H1 (cell line): ENCODE data around the gene ENPEP. TPM values are rescaled to one million over a fixed set of nuclear protein-coding genes. Genes with fewer than 3 reads are reported as not detected.

Experiments used
- CTCF ChIA-PET: fragments of 300-600 bp; sonication (Branson Sonifier 250); formaldehyde crosslinking; loops from one replicate; lab custom pipeline; 2021; ENCODE audit not compliant: partially characterized antibody; lab: Charles Lee
- POLR2A ChIA-PET: fragments of 300-600 bp; sonication (Branson Sonifier 250); formaldehyde crosslinking; loops from one replicate; lab custom pipeline; 2021; ENCODE audit warnings: inconsistent platforms; ENCODE audit not compliant: partially characterized antibody; lab: Charles Lee
- DNase-seq, 2 experiments: peaks; one replicate each; pipeline versions ENCODE4 v3.0.0 to v3.0.0-alpha.2; 2010 to 2022; ENCODE audit warnings: low spot score in 2 of 2, low read depth in 1 of 2, mixed read lengths in 1 of 2
- FAIRE-seq: peaks from 2 replicates; lab custom pipeline; 2011; peaks lifted over from hg19 to GRCh38; lab: Jason Lieb, UNC
- H2AFZ ChIP-seq: 2 replicates; pipeline ENCODE4 v1.8.1; 2012; ENCODE audit warnings: low read length, inconsistent platforms
- H2AK5ac ChIP-seq: 2 replicates; pipeline ENCODE4 v1.6.1; 2013; ENCODE audit warnings: low read depth, low read length
- H2BK120ac ChIP-seq: replicated peaks from 2 replicates; pipeline ENCODE3; 2013; ENCODE audit warnings: low read depth, low read length, inconsistent platforms
- H2BK12ac ChIP-seq: 2 replicates; pipeline ENCODE4 v1.6.1; 2013; ENCODE audit warnings: low read depth, low read length
- H2BK15ac ChIP-seq: 2 replicates; pipeline ENCODE4 v1.6.1; 2013; ENCODE audit warnings: low read length
- H2BK20ac ChIP-seq: 2 replicates; pipeline ENCODE4 v1.6.1; 2013; ENCODE audit warnings: low read length
- H2BK5ac ChIP-seq: 2 replicates; pipeline ENCODE4 v1.6.1; 2013; ENCODE audit warnings: low read depth, low read length
- H3K14ac ChIP-seq: 2 replicates; pipeline ENCODE4 v1.6.1; 2013; ENCODE audit warnings: inconsistent platforms; ENCODE audit not compliant: insufficient read length
- H3K18ac ChIP-seq: 2 replicates; pipeline ENCODE4 v1.6.1; 2013; ENCODE audit warnings: low read length; ENCODE audit errors: extremely low read depth
- H3K23ac ChIP-seq: 2 replicates; pipeline ENCODE4 v1.6.1; 2013; ENCODE audit warnings: inconsistent platforms; ENCODE audit not compliant: insufficient read length
- H3K23me2 ChIP-seq: 2 replicates; pipeline ENCODE4 v1.6.1; 2013; ENCODE audit warnings: low read depth, low read length
- H3K27ac ChIP-seq: 2 replicates; pipeline ENCODE4 v1.6.1; 2011; ENCODE audit warnings: low read depth, low read length, inconsistent platforms
- H3K27me3 ChIP-seq, 4 experiments: replicated peaks in 1 of 4; 1 replicate in 1 of 4; 2 replicates in 3 of 4; pipeline versions ENCODE4 v1.6.1 to v1.8.1; 2011 to 2013; ENCODE audit warnings: low read length in 3 of 4, mild to moderate bottlenecking in 3 of 4, inconsistent platforms in 2 of 4, mixed read lengths in 2 of 4, moderate library complexity in 1 of 4; ENCODE audit not compliant: control insufficient read depth in 3 of 4, insufficient read depth in 3 of 4; ENCODE audit errors: extremely low read depth in 1 of 4
- H3K36me3 ChIP-seq, 4 experiments: 2 replicates each; pipeline versions ENCODE4 v1.6.1 to v1.8.1; 2011 to 2013; ENCODE audit warnings: mild to moderate bottlenecking in 4 of 4, low read length in 3 of 4, moderate library complexity in 2 of 4, control low read depth in 1 of 4, inconsistent platforms in 1 of 4; ENCODE audit not compliant: insufficient read depth in 4 of 4, control insufficient read depth in 2 of 4
- H3K4ac ChIP-seq: replicated peaks from 2 replicates; pipeline ENCODE3; 2013; ENCODE audit warnings: low read length, low read depth, mixed read lengths, inconsistent platforms; ENCODE audit not compliant: insufficient read length
- H3K4me1 ChIP-seq, 4 experiments: replicated peaks in 1 of 4; 1 replicate in 1 of 4; 2 replicates in 3 of 4; pipeline versions ENCODE4 v1.6.1 to v1.8.1; 2011 to 2013; ENCODE audit warnings: low read length in 3 of 4, inconsistent platforms in 2 of 4, mixed read lengths in 1 of 4; ENCODE audit not compliant: insufficient read depth in 4 of 4, control insufficient read depth in 3 of 4
- H3K4me2 ChIP-seq, 2 experiments: 2 replicates each; pipeline versions ENCODE4 v1.6.1 to v1.8.1; 2011 to 2013; ENCODE audit warnings: low read depth in 2 of 2, low read length in 2 of 2, control low read depth in 1 of 2, inconsistent platforms in 1 of 2, mild to moderate bottlenecking in 1 of 2; ENCODE audit not compliant: insufficient read depth in 1 of 2
- H3K4me3 ChIP-seq, 4 experiments: fragments of 200-600, 300-600 bp in 1 of 4; sonication (generic), shearing (Covaris generic), sonication (Bioruptor Twin) in 1 of 4; 2 replicates each; pipeline versions ENCODE4 v1.5.1 to v1.8.1; 2011 to 2016; ENCODE audit warnings: low read length in 4 of 4, low read depth in 3 of 4, control low read depth in 2 of 4, inconsistent platforms in 2 of 4, mild to moderate bottlenecking in 2 of 4, mixed read lengths in 1 of 4, moderate library complexity in 1 of 4; ENCODE audit not compliant: insufficient read depth in 2 of 4; ENCODE audit errors: extremely low read depth in 1 of 4
- H3K56ac ChIP-seq: replicated peaks from 2 replicates; pipeline ENCODE3; 2013; ENCODE audit warnings: low read depth, mild to moderate bottlenecking, mixed read lengths, low read length, inconsistent platforms; ENCODE audit not compliant: insufficient read length
- H3K79me1 ChIP-seq: 2 replicates; pipeline ENCODE4 v1.6.1; 2013; ENCODE audit warnings: low read depth, low read length, control low read depth
- H3K79me2 ChIP-seq, 2 experiments: 2 replicates each; pipeline versions ENCODE4 v1.6.1 to v1.8.1; 2012 to 2013; ENCODE audit warnings: low read length in 2 of 2, mild to moderate bottlenecking in 2 of 2, inconsistent platforms in 1 of 2; ENCODE audit not compliant: insufficient read depth in 2 of 2, control insufficient read depth in 1 of 2
- H3K9ac ChIP-seq, 4 experiments: replicated peaks in 1 of 4; 1 replicate in 1 of 4; 2 replicates in 3 of 4; pipeline versions ENCODE4 v1.6.1 to v1.8.1; 2011 to 2013; ENCODE audit warnings: low read depth in 3 of 4, low read length in 3 of 4, control low read depth in 2 of 4, mild to moderate bottlenecking in 2 of 4, moderate library complexity in 2 of 4, inconsistent platforms in 1 of 4; ENCODE audit errors: extremely low read depth in 1 of 4
- H3K9me3 ChIP-seq, 2 experiments: 2 replicates each; pipeline versions ENCODE4 v1.6.1 to v1.8.1; 2012 to 2013; ENCODE audit warnings: mild to moderate bottlenecking in 2 of 2, moderate library complexity in 2 of 2, control low read depth in 1 of 2, inconsistent platforms in 1 of 2, low read depth in 1 of 2, low read length in 1 of 2, mixed read lengths in 1 of 2; ENCODE audit not compliant: insufficient read depth in 2 of 2
- H4K20me1 ChIP-seq, 2 experiments: replicated peaks in 1 of 2; 2 replicates each; pipeline versions ENCODE3 to v1.8.1; 2011 to 2013; ENCODE audit warnings: inconsistent platforms in 2 of 2, low read length in 2 of 2, mild to moderate bottlenecking in 1 of 2; ENCODE audit not compliant: insufficient read depth in 2 of 2, control insufficient read depth in 1 of 2
- H4K5ac ChIP-seq: 2 replicates; pipeline ENCODE4 v1.6.1; 2013; ENCODE audit warnings: low read length, low read depth, mixed read lengths, inconsistent platforms; ENCODE audit not compliant: insufficient read length
- H4K8ac ChIP-seq: 2 replicates; pipeline ENCODE4 v1.8.0; 2013; ENCODE audit warnings: mild to moderate bottlenecking, moderate library complexity, low read length, inconsistent platforms; ENCODE audit not compliant: insufficient read depth; ENCODE audit errors: extremely low read depth
- H4K91ac ChIP-seq: replicated peaks from 2 replicates; pipeline ENCODE3; 2013; ENCODE audit warnings: low read length, mixed read lengths, inconsistent platforms; ENCODE audit not compliant: insufficient read length
- EP300 ChIP-seq, 2 experiments: IDR thresholded peaks; 1 replicate in 1 of 2; 2 replicates in 1 of 2; pipeline ENCODE4 v1.6.1; 2011 to 2012; ENCODE audit warnings: low read depth in 2 of 2, low read length in 2 of 2, mild to moderate bottlenecking in 2 of 2, borderline replicate concordance in 1 of 2, inconsistent platforms in 1 of 2, moderate library complexity in 1 of 2
- FOSL1 ChIP-seq: IDR thresholded peaks from 2 replicates; pipeline ENCODE4 v1.6.1; 2011; ENCODE audit warnings: mild to moderate bottlenecking, low read depth, low read length, moderate library complexity; ENCODE audit not compliant: insufficient read depth
- KDM1A ChIP-seq: fragments of 200-600, 300-600 bp; sonication (generic); IDR thresholded peaks from 2 replicates; pipeline ENCODE4 v1.7.1; 2016; ENCODE audit warnings: mild to moderate bottlenecking, low read length, borderline replicate concordance
- KDM5A ChIP-seq: fragments of 200-600 bp; IDR thresholded peaks from 2 replicates; pipeline ENCODE4 v1.7.1; 2012; ENCODE audit warnings: mild to moderate bottlenecking, low read length, inconsistent platforms, mixed read lengths
- RAD21 ChIP-seq, 2 experiments: IDR thresholded peaks in 1 of 2; conservative IDR thresholded peaks in 1 of 2; 2 replicates each; pipeline ENCODE4 v1.6.1; 2011; ENCODE audit warnings: low read depth in 2 of 2, low read length in 2 of 2, improper control_type of control experiment in 1 of 2, inconsistent platforms in 1 of 2, mild to moderate bottlenecking in 1 of 2, moderate library complexity in 1 of 2
- RXRA ChIP-seq: IDR thresholded peaks from 2 replicates; pipeline ENCODE4 v1.6.1; 2011; ENCODE audit warnings: low read depth, mild to moderate bottlenecking, low read length, moderate library complexity; ENCODE audit not compliant: insufficient read depth
- WGBS, 2 experiments: shearing (Covaris generic) in 1 of 2; methylation state at CpG; one replicate each; pipeline versions ENCODE4 v1.1.6 to v1.1.7; 2013 to 2015; ENCODE audit warnings: low lambda C conversion rate in 2 of 2, mixed read lengths in 2 of 2, inconsistent platforms in 1 of 2, low coverage in 1 of 2, missing lambda C conversion rate in 1 of 2; ENCODE audit not compliant: insufficient replicate concordance in 2 of 2, insufficient coverage in 1 of 2, insufficient read length in 1 of 2; ENCODE audit errors: extremely low coverage in 1 of 2, missing lambda C conversion rate in 1 of 2; 5-methylcytosine and 5-hydroxymethylcytosine counted together
- polyA plus RNA-seq, 7 experiments: library from polyadenylated mRNA; depleted of rRNA in 3 of 7; stranded (reverse) in 5 of 7; unstranded in 2 of 7; fragments of >200 nt in 5 of 7; fragments of 200-250 nt in 2 of 7; gene quantifications; 1 replicate in 5 of 7; 2 replicates in 1 of 7; 4 replicates in 1 of 7; pipeline versions ENCODE4 v1.2.1 to v1.2.3, GENCODE V29; 2011 to 2013; ENCODE audit warnings: missing spikeins in 2 of 7, mixed read lengths in 2 of 7
- total RNA-seq: library from RNA; stranded (reverse); fragmentation: NEBNext Ultra II Directional; extraction: Animal tissue kit (Norgen Biotek cat#: 25700); gene quantifications from 2 replicates; pipeline ENCODE4 v1.2.1, GENCODE V29; 2021

ENPEP gene
- total and polyA plus RNA-seq, 2 of the 8 experiments (the other 6 are each of a cell fraction or from before 2014, with no cell fraction given): 0.09 to 0.61 TPM

DNA sequence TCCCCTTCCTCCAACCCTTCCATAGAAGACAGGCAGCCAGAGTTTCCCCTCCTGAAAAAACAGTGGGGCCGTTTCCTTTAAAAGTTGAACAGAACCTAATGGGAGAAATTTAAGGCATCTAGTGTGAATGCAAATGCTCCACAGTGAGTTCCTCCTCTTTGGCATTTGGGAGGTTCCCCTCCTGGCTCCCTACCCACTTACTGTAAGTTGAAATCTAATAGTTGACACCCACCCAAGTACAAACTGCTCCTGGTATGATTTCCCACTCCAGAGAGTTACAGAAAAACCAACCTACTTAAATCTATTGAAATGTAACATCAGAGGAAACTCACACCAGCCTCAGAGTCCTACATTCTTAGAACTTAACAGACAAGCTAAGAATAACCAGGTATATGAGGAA is 17.6 kb downstream of the ENPEP start:
- Histone ChIP-seq H3K4me1 (no peaks in the 10 kb centered on the region), H3K14ac (no peak overlapping the region), H2BK20ac (no peak overlapping the region), H2AK5ac (no peak overlapping the region), H4K5ac (no peak overlapping the region), H2AFZ (no peak overlapping the region), H2BK12ac (no peak overlapping the region), H3K36me3 (no peaks in the 10 kb centered on the region), H3K27ac (no peak overlapping the region), H2BK120ac (no peak overlapping the region), H3K56ac (no peak overlapping the region), H3K18ac (no peak overlapping the region), H4K20me1 (peaks cover 0 to 1% of the 10 kb centered on the region in 2 experiments), H4K8ac (no peak overlapping the region), H3K23me2 (no peaks in the 10 kb centered on the region), H3K9ac (no peak overlapping the region), H3K4me3 (no peak overlapping the region), H2BK15ac (no peak overlapping the region), H3K9me3 (no peaks in the 10 kb centered on the region), H2BK5ac (no peak overlapping the region), H3K4me2 (no peak overlapping the region), H3K23ac (no peak overlapping the region), H3K27me3 (peaks cover 0 to 1% (median 0%) of the 10 kb centered on the region in 4 experiments; a peak in 1 of 7 replicates), H3K79me1 (no peaks in the 10 kb centered on the region), H4K91ac (no peak overlapping the region), H3K4ac (no peak overlapping the region)
- POLR2A ChIA-PET: no interaction called here
- 73% methylated on average over 1 of the region's 1 CpG; no CpG with 5 or more reads in 1 of the 2 experiments for WGBS, 2 experiments
- no peak for DNase-seq
- FAIRE-seq: no peak
- CTCF ChIA-PET: interaction anchor here (0.7 to 1.5 kb wide), 3 partner anchors 13 to 495 kb away, joined by 4 to 6 read pairs (median 4); no protein-coding TSS in a partner anchor
- TF ChIP-seq EP300 (IDR thresholded peaks at IDR 0.05; ENCODE audit: borderline replicate concordance in 1 of 2, low read depth in 2 of 2, low read length in 2 of 2) (no peak), KDM5A (no peak), RXRA (no peak), RAD21 (IDR thresholded peaks at IDR 0.05 in 1 of 2, conservative IDR thresholded peaks at IDR 0.05 in 1 of 2; ENCODE audit: low read depth in 2 of 2, low read length in 2 of 2) (no peak), KDM1A (no peak), FOSL1 (no peak)
- TF ChIP-seq, all 59 proteins: peak for 0
- no peaks in the 10 kb centered on the region for H3K79me2 ChIP-seq
